Activated CD8-positive, alpha-beta memory T cell treated with anti-CD3 and anti-CD28 coated beads, Interleukin-2, amount 50 U/mL, for 48 hours (primary cell): ENCODE results near the gene CXCR4.
"Not testable (repeated sequence)": the region's sequence is repeated elsewhere in the genome, so short reads cannot be mapped to it uniquely, and the experiment has no call there.

Experiments used
- DNase-seq: peaks from one replicate; pipeline ENCODE4 v3.0.0-alpha.2; 2020

The CXCR4 gene

DNA sequence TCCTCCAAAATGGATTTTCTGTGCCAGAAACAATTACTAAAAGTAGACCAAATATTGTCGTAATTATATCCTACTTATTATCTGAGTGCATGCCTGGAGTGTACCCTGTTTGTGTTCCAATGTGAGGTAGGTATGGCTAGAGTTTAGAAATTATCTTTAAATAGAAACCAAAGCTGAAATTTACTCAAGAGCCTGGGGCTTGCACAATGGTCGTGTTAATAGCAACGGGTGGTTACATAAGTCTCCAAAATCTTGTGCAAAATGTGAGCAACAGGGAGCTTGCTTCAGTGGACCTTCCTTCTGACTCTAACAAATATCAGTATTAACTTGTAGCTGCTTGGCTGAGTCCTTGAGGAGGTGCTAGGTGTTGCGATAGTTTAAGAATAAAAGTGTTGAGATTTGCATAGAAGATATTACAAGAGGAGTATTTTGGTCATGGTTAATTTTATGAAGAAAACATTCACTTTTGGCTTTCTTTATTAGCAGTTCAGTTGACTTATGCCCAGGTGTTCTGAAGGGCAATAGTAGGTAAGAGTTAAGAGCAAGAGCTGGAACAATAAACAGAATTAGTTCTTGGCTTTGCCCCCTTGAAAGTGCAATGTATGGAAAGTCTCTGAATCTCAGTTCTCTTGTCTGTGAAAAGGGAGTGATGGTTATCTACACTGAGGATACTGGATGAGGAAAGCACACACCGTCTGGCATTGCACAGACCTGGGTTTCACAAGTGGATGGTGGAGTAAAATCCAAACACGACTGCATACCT is 4.6 kb downstream of the CXCR4 start:
- no peak for DNase-seq

GRCh38 chr2:136112317-136113208 is 5.4 kb downstream of the CXCR4 start:
- no peak for DNase-seq

DNA sequence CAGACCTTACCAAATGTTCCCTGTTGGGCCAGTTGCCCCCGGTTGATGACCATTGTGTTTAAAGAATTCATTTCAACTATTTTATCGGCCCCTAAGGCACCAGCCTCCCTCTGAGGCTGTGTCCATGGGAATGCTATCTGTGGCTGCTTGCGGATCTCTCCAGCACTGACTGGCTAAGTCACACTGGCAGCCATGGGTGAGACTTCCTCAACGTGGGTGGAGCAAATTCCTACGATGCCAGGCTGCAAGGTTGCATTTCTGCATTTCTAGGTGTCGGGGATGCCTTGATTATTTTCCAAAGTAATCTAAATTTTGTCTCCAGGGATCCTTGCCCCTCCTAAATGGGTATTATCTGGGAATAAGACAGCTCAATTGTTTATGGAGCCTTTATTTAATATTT is 6.2 kb downstream of the CXCR4 start:
- DNase-seq: no peak

GRCh38 chr2:136110526-136110925 is 7.4 kb downstream of the CXCR4 start:
- DNase-seq: no peak

DNA sequence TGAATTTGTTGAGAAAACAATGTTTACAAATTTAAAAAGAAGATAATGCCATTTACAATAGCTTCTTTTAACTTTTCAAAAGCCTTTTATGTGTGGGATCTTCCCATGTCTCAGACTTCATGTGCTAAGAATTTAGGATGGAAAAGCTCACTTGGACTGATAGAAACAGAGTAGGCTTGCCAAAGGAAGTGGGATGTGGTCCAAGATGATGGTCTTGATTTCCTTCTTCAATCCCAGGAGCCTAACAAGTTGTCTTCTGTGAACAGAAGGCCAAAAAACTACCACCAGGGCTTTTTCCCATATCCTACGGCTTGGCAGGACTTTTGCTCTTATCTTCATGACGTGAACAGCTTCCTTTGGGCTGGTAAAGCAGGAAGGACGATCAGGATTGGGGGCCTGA is 9.5 kb downstream of the CXCR4 start:
- no peak for DNase-seq

- DNase-seq: no peak
Observed at GRCh38 chr2:136107051-136108033, 10.6 kb downstream of the CXCR4 start.

- no peak for DNase-seq
Observed at GRCh38 chr2:136106505-136106904, 11.4 kb downstream of the CXCR4 start.

DNA sequence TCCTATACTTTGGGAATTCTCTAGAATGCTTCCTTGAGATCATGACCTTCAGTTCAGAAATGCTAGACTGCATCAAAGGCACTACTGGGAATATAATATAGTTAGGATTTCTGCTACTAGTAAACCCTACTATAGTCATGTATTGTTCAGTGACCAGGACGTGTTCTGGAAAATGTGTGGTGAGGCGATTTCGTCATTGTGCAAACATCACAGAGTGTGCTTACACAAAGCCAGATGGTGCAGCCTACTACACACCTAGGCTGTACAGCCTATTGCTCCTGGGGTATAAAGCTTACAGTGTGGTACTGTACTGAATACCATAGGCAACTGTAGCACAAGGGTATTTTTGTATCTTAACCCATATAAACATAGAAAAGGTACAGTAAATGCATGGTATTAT is 13.0 kb downstream of the CXCR4 start:
- no peak for DNase-seq

GRCh38 chr2:136101042-136101441 is 16.9 kb downstream of the CXCR4 start:
- no peak for DNase-seq

DNA sequence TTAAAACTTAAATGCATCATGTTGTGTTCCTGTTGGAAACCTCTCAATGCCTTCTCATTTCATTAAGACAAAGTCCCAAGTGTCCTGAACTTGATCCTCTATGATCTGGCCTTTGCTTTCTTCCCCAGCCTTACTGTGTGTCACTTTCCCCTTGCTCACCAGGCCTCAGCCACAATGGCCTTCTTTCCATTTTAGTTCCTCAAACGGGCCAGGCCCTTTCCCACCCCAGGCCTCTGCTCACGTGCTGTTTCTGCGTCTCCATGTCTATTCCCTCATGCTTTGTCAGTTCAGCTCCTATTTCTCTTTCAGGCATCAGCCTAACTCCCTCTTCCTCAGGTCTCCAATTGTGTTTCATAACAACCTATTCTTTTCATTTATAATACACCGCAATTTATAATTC is 19.5 kb downstream of the CXCR4 start:
- no peak for DNase-seq

DNA sequence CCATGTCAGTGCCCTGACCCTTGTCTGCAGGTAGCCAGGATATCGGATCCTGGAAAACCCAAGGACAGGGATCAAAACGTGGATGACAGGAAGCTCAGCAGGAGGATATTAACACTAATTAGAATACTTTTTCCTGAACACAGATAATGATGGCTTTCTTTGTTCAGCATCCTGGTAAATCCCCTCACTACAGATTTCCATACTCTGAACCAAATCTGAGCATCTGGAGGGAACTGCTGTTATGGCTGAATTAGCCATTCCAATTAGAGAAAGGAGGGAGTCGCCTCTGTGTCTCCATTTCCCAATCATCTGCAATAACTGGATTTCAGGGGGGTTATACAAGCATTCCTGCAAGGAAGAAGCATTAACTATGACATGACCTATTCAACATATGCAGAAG is 24.4 kb downstream of the CXCR4 start:
- DNase-seq: no peak

DNA sequence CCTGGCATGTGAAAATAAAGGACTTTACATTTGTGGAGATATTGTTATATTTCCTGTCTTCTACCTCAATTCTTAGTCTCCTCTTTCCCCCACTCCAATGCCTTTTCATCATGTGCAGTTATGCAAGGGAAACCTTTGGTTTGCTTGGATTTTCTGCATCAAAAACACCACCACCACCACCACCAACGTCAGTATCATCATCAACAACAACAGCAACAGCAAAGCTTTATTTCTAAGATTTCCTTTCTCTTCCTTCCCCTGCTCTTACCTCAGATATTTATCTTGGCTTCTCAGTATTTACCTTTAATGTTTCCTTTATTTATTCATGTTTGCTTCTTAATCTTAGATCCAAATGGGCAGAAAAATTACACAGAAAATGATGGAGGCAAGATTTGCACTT is 26.1 kb downstream of the CXCR4 start:
- no peak for DNase-seq

DNA sequence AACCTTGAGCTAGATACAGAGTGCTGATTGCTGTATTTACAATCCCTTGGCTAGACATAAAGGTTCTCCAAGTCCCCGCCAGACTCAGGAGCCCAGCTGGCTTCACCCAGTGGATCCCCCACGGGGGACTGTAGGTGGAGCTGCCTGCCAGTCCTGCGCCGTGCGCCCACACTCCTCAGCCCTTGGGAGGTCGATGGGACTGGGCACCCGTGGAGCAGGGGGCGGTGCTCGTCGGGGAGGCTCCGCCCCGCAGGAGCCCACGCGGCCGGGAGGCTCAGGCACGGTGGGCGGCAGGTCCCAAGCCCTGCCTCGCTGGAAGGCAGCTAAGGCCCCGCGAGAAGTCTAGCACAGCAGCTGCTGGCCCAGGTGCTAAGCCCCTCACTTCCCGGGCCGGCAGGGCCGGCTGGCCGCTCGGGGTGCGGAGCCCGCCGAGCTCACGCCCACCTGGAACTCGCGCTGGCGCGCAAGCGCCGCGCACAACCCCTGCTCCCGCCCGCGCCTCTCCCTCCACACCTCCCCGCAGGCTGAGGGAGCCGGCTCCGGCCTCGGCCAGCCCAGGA is 30.0 kb downstream of the CXCR4 start:
- not testable (repeated sequence) for DNase-seq

DNA sequence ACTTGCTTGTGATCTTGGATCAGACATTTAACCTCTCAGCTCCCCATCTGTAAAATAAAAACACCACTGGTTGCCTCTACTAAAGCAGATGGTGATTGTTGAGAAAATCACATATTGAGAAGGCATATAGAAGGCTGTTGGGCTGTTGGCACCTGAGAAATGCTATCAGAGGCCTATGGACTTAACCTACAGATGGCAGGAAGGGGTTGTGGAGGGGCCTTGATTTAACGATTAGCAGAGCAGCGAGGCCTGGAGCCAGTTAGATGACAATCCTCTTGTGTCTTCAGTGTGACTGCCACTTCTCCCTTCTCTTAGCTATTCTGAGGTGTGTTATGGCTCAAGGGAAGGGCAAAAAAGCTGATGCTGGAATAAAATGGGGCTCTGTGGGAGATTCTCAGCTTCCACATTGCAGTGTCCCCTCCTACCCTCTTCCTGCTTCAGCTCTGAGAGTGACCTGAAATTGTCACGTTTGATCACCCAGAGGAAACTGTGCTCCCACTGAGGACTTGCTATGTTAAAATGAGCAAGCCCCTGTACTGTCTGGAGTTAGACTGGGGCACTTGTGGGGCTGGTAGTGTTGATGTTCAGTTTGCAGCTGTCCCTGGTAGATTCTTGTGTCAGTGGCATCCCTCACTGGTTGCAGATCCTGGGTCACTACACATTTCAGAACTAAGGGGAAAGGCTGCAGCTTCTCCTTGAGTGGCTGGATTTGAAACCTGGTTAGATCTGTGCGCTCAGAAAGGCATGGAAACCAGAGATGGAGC is 31.5 kb downstream of the CXCR4 start:
- no peak for DNase-seq

DNA sequence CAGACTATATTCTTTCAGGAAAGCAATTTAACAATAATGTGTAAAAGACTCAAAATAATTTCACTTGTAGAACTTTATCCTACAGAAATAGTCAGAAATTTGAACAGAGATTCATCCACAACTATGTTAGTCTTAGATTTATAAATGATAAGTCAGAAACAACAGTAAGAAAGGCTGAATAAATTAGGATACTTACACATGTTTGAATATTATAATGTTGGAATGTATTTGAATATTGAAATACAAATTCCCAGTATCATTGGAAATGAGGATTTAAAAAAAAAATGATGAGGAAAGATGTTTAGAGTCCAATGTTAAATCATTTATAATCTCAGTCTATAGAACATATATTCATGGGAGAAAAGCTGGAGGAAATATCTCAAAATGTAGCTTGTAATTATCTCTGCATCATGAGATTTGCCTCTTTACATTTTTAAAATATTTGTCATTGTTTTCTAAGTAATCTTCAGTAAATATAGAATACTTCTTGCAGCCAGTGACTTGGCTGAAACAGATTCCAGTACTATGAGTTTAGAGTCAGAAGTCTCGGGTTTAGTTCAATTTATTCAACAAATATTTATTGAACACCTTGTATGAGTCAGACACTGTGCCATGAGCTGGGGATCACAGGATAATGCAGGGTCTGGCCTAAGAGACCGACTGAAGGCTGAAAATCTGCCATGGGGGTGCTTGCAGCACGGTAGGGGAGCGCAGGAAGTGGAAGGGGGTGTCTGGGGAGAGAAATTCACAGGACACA is 32.3 kb downstream of the CXCR4 start:
- no peak for DNase-seq

GRCh38 chr2:136081582-136082210 is 36.3 kb downstream of the CXCR4 start:
- DNase-seq: no peak

GRCh38 chr2:136080114-136080513 is 37.8 kb downstream of the CXCR4 start:
- DNase-seq: no peak

GRCh38 chr2:136077107-136077506 is 40.8 kb downstream of the CXCR4 start:
- DNase-seq: no peak

DNA sequence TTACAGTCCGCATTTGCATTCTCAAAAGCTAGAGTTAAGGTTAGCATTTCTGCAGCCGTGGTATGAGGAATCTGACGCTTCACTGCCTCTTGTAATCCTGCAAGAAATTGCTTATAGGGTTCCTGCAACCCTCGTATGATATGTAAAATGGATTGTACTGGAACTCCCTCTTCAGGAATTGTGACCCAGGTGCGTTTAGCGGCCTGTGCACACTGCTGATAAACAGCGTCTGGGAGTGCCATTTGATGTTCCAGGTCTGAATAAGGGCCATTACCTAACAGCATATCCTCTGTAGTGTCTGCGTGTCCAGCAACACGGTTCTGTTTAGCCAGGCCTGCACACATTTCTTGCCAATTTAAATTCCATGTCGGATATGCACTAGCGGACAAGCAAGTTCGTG is 42.5 kb downstream of the CXCR4 start:
- DNase-seq: no peak

DNA sequence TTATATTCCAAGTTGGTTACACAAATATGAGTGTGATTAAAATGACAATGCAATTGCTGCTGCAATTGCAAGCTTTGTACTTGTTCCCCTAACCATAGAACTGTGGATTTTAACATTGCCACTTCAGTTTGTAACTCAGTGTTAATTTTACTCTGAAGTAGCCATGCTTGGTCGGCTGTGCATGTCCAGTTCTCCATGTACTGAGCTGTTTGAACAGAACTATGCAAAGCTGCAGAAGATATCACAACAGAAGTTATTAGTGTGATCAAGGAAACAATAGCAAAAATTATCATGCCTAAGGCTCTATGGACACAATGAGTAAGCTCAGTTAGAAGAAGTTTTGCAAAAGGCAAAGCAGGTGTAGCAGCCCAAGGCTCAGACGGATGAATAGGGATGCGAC is 45.3 kb downstream of the CXCR4 start:
- DNase-seq: no peak

DNA sequence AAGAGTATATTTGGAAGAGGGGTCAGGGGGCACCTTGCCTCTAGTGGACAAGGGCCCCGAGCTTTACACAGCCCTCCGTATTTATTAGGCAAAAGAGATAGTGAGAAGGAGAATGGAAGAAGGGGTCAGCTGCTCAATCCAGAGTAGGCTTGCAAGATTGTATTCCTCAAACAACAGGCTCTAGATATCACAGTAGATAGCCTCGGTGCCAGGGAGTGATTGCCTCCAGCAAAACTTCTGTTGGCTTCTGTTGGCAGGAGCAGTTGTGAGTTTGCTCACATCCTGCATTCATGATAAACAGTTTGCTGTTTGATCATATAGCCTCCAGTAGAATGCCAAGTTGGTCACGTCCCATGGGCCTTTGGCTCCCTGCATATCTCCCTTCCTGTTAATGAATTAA is 46.1 kb downstream of the CXCR4 start:
- DNase-seq: not testable (repeated sequence)
